Gastroesophageal sphincter (tissue), 3 donors: ENCODE measurements around the gene TBC1D5.
"Not testable (repeated sequence)": the region's sequence is repeated elsewhere in the genome, so short reads cannot be mapped to it uniquely, and the experiment has no call there.

Experiments
- POLR2A ChIP-seq, 2 donors: fragments of 450-650 bp; IDR thresholded peaks; one replicate each; pipeline ENCODE4 v1.6.1; 2017; ENCODE audit warnings: antibody characterized with exemption in 2 of 2, mild to moderate bottlenecking in 2 of 2, moderate library complexity in 1 of 2
- POLR2AphosphoS5 ChIP-seq: sonication (generic); formaldehyde crosslinking; IDR thresholded peaks from one replicate; pipeline ENCODE4 v1.6.1; 2017; ENCODE audit warnings: antibody characterized with exemption
- TF ChIP-seq, protein P1 (sequence below), 4 experiments: fragments of 200-600 bp in 2 of 4; fragments of 450-650 bp in 2 of 4; sonication (generic) in 1 of 4; IDR thresholded peaks; one replicate each; pipeline ENCODE4 v1.5.1; 2017 to 2019; ENCODE audit warnings: antibody characterized with exemption in 4 of 4, mild to moderate bottlenecking in 2 of 4, moderate library complexity in 2 of 4

DNA sequence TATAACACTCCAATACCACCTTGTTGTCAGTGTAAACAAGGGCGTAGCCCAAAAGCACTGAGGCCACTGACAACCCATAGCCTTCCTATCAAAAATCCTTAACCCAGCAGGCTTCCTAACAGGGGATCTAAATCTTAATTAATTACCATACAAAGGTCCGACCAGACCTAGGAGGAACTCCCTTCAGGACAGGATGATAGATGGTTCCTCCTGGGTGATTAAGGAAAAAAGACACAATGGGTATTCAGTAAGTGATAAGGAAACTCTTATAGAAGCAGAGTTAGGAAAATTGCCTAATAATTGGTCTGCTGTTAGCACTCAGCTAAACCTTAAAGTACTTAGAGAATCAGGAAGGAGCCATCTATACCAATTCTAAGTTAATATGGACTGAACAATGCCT lies 37.9 kb upstream of the TBC1D5 start:
- TF ChIP-seq, protein P1, sequence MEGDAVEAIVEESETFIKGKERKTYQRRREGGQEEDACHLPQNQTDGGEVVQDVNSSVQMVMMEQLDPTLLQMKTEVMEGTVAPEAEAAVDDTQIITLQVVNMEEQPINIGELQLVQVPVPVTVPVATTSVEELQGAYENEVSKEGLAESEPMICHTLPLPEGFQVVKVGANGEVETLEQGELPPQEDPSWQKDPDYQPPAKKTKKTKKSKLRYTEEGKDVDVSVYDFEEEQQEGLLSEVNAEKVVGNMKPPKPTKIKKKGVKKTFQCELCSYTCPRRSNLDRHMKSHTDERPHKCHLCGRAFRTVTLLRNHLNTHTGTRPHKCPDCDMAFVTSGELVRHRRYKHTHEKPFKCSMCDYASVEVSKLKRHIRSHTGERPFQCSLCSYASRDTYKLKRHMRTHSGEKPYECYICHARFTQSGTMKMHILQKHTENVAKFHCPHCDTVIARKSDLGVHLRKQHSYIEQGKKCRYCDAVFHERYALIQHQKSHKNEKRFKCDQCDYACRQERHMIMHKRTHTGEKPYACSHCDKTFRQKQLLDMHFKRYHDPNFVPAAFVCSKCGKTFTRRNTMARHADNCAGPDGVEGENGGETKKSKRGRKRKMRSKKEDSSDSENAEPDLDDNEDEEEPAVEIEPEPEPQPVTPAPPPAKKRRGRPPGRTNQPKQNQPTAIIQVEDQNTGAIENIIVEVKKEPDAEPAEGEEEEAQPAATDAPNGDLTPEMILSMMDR (IDR thresholded peaks at IDR 0.05) = not testable (repeated sequence)
- TF ChIP-seq POLR2A (IDR thresholded peaks at IDR 0.05); POLR2AphosphoS5: not testable (repeated sequence)
